Stimulated activated CD8-positive, alpha-beta memory T cell treated with anti-CD3 and anti-CD28 coated beads, Interleukin-15, amount 100 ng/mL, for 1 hour (primary cell): ENCODE data around the gene BPIFA3.
"Not testable (repeated sequence)": the region's sequence is repeated elsewhere in the genome, so short reads cannot be mapped to it uniquely, and the experiment has no call there.

ENCODE experiments used
- DNase-seq: peaks from one replicate; pipeline ENCODE4 v3.0.0-alpha.2; 2020; ENCODE audit warnings: low read depth

BPIFA3 gene

GRCh38 chr20:33217052-33217451, at the start of gene BPIFA3:
BPIFA3 (plus strand) TSS chr20:33217352; CDS start chr20:33217537, 185 bp downstream.
- DNase-seq, result no peak

GRCh38 chr20:33167859-33168258, 49.3 kb upstream of the BPIFA3 start, which contains the start of gene BPIFA2:
BPIFA2 (plus strand) TSS chr20:33168159; CDS start chr20:33169146, 987 bp downstream.
- DNase-seq, result no peak

- no peak for DNase-seq
Measured at GRCh38 chr20:33169176-33169794, 47.9 kb upstream of the BPIFA3 start.

GRCh38 chr20:33172781-33173180, 44.4 kb upstream of the BPIFA3 start:
- DNase-seq, result no peak

- no peak for DNase-seq
Measured at GRCh38 chr20:33175123-33175522, 42.0 kb upstream of the BPIFA3 start.

GRCh38 chr20:33176101-33176500, 41.1 kb upstream of the BPIFA3 start:
- no peak for DNase-seq

GRCh38 chr20:33177866-33178265, 39.3 kb upstream of the BPIFA3 start:
- no peak for DNase-seq

- DNase-seq, result no peak
Measured at GRCh38 chr20:33178726-33179125, 38.4 kb upstream of the BPIFA3 start.

GRCh38 chr20:33180169-33180568, 37.0 kb upstream of the BPIFA3 start:
- no peak for DNase-seq

- no peak for DNase-seq
Measured at GRCh38 chr20:33181482-33182093, 35.6 kb upstream of the BPIFA3 start.

- no peak for DNase-seq
Measured at GRCh38 chr20:33183312-33183711, 33.8 kb upstream of the BPIFA3 start.

GRCh38 chr20:33185031-33185590, 32.0 kb upstream of the BPIFA3 start:
- not testable (repeated sequence) for DNase-seq

- no peak for DNase-seq
Measured at GRCh38 chr20:33187491-33187890, 29.7 kb upstream of the BPIFA3 start.

GRCh38 chr20:33188421-33188820, 28.7 kb upstream of the BPIFA3 start:
- DNase-seq, result no peak

GRCh38 chr20:33191484-33191883, 25.7 kb upstream of the BPIFA3 start:
- DNase-seq, result no peak

GRCh38 chr20:33191955-33192354, 25.2 kb upstream of the BPIFA3 start:
- DNase-seq, result no peak

GRCh38 chr20:33192912-33193501, 24.1 kb upstream of the BPIFA3 start:
- no peak for DNase-seq

- no peak for DNase-seq
Measured at GRCh38 chr20:33199026-33199425, 18.1 kb upstream of the BPIFA3 start.

- no peak for DNase-seq
Measured at GRCh38 chr20:33202451-33202850, 14.7 kb upstream of the BPIFA3 start.

GRCh38 chr20:33203444-33203843, 13.7 kb upstream of the BPIFA3 start:
- DNase-seq, result no peak

GRCh38 chr20:33209789-33210188, 7.4 kb upstream of the BPIFA3 start:
- DNase-seq, result no peak

- no peak for DNase-seq
Measured at GRCh38 chr20:33210371-33210770, 6.8 kb upstream of the BPIFA3 start.

- no peak for DNase-seq
Measured at GRCh38 chr20:33211817-33212424, 5.2 kb upstream of the BPIFA3 start.
